Measurements from ENCODE around the gene CCDC7.
"Not testable (repeated sequence)": the region's sequence is repeated elsewhere in the genome, so short reads cannot be mapped to it uniquely, and the experiment has no call there.

Gene CCDC7

GRCh38 chr10:32793033-32793432, 347.1 kb downstream of the CCDC7 start:
- no peak for ATAC-seq
- TF ChIP-seq ZNF565 (CRISPR knock-in tag; conservative IDR thresholded peaks at IDR 0.05; ENCODE audit: low read depth) (no peak), TOX (CRISPR knock-in tag; IDR thresholded peaks at IDR 0.05; ENCODE audit: borderline replicate concordance) (no peak), TCF4 (CRISPR knock-in tag; IDR thresholded peaks at IDR 0.05; ENCODE audit: borderline replicate concordance) (no peak), ZC3H10 (CRISPR knock-in tag; IDR thresholded peaks at IDR 0.05) (no peak), SNAI2 (CRISPR knock-in tag; IDR thresholded peaks at IDR 0.05) (no peak), ZFP30 (CRISPR knock-in tag; IDR thresholded peaks at IDR 0.05) (no peak), GLIS3 (CRISPR knock-in tag; IDR thresholded peaks at IDR 0.05) (no peak), PATZ1 (CRISPR knock-in tag; IDR thresholded peaks at IDR 0.05; ENCODE audit: borderline replicate concordance) (no peak), RARB (CRISPR knock-in tag; IDR thresholded peaks at IDR 0.05) (no peak), PPARA (CRISPR knock-in tag; IDR thresholded peaks at IDR 0.05; ENCODE audit: borderline replicate concordance) (no peak), ISL1 (CRISPR knock-in tag; IDR thresholded peaks at IDR 0.05) (no peak), CREB5 (CRISPR knock-in tag; IDR thresholded peaks at IDR 0.05; ENCODE audit: low read depth) (no peak), CSDC2 (CRISPR knock-in tag; IDR thresholded peaks at IDR 0.05) (no peak), ESRRG (CRISPR knock-in tag; IDR thresholded peaks at IDR 0.05) (no peak), TSHZ2 (CRISPR knock-in tag; IDR thresholded peaks at IDR 0.05) (no peak), ZNF8 (CRISPR knock-in tag; IDR thresholded peaks at IDR 0.05) (no peak), ZFP3 (CRISPR knock-in tag; IDR thresholded peaks at IDR 0.05) (no peak), ZNF70 (CRISPR knock-in tag; IDR thresholded peaks at IDR 0.05) (no peak)
- TF ChIP-seq, protein P1, sequence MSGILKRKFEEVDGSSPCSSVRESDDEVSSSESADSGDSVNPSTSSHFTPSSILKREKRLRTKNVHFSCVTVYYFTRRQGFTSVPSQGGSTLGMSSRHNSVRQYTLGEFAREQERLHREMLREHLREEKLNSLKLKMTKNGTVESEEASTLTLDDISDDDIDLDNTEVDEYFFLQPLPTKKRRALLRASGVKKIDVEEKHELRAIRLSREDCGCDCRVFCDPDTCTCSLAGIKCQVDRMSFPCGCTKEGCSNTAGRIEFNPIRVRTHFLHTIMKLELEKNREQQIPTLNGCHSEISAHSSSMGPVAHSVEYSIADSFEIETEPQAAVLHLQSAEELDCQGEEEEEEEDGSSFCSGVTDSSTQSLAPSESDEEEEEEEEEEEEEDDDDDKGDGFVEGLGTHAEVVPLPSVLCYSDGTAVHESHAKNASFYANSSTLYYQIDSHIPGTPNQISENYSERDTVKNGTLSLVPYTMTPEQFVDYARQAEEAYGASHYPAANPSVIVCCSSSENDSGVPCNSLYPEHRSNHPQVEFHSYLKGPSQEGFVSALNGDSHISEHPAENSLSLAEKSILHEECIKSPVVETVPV (CRISPR knock-in tag; IDR thresholded peaks at IDR 0.05) = no peak
- TF ChIP-seq, protein P2, sequence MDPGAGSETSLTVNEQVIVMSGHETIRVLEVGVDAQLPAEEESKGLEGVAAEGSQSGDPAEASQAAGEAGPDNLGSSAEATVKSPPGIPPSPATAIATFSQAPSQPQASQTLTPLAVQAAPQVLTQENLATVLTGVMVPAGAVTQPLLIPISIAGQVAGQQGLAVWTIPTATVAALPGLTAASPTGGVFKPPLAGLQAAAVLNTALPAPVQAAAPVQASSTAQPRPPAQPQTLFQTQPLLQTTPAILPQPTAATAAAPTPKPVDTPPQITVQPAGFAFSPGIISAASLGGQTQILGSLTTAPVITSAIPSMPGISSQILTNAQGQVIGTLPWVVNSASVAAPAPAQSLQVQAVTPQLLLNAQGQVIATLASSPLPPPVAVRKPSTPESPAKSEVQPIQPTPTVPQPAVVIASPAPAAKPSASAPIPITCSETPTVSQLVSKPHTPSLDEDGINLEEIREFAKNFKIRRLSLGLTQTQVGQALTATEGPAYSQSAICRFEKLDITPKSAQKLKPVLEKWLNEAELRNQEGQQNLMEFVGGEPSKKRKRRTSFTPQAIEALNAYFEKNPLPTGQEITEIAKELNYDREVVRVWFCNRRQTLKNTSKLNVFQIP (CRISPR knock-in tag; IDR thresholded peaks at IDR 0.05; ENCODE audit: borderline replicate concordance, low read depth) = no peak

DNA sequence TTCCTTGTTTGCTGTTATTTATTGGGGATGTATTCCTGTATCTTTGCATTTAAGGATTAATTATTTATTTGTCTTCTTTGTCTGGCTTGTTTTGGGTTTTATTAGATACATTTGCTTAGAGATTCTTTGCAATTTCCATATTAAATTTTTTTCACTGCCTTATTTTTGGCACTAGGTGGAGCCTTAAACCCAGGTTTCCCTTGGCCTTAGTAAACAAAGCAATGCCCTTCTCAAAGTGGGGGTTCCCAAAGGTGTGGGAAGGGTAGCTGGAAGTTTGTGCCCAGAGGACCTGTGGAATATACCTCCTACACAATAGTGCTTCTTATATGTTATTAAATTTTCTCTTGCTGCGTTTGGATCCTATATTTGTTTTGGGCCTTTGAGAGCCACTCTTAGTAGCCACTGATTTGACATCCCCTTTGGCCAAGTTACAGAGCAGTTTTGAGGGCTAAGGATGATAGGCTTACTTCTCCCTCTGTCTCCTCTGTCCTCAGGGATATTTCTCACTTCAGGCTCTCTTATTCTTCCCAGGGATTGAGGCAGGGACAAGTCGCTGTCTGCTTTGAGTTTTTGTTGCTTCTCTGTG, 349.8 kb downstream of the CCDC7 start:
- TF ChIP-seq ISL1 (CRISPR knock-in tag; IDR thresholded peaks at IDR 0.05) (no peak), RARB (CRISPR knock-in tag; IDR thresholded peaks at IDR 0.05) (no peak), ZNF70 (CRISPR knock-in tag; IDR thresholded peaks at IDR 0.05) (no peak), OSR1 (CRISPR knock-in tag; IDR thresholded peaks at IDR 0.05) (no peak), TOX (CRISPR knock-in tag; IDR thresholded peaks at IDR 0.05; ENCODE audit: borderline replicate concordance) (no peak), ESRRG (CRISPR knock-in tag; IDR thresholded peaks at IDR 0.05) (no peak), CSDC2 (CRISPR knock-in tag; IDR thresholded peaks at IDR 0.05) (no peak), ZNF565 (CRISPR knock-in tag; conservative IDR thresholded peaks at IDR 0.05; ENCODE audit: low read depth) (no peak), ZFP30 (CRISPR knock-in tag; IDR thresholded peaks at IDR 0.05) (no peak), ARNTL (CRISPR knock-in tag; IDR thresholded peaks at IDR 0.05; ENCODE audit: borderline replicate concordance, low read depth) (no peak), CREB5 (CRISPR knock-in tag; IDR thresholded peaks at IDR 0.05; ENCODE audit: low read depth) (no peak), PPARA (CRISPR knock-in tag; IDR thresholded peaks at IDR 0.05; ENCODE audit: borderline replicate concordance) (no peak), ZNF8 (CRISPR knock-in tag; IDR thresholded peaks at IDR 0.05) (no peak), TCF4 (CRISPR knock-in tag; IDR thresholded peaks at IDR 0.05; ENCODE audit: borderline replicate concordance) (no peak), ZFP3 (CRISPR knock-in tag; IDR thresholded peaks at IDR 0.05) (no peak)
- TF ChIP-seq, protein P1 (CRISPR knock-in tag; IDR thresholded peaks at IDR 0.05) = no peak
- TF ChIP-seq, protein P2 (CRISPR knock-in tag; IDR thresholded peaks at IDR 0.05; ENCODE audit: borderline replicate concordance, low read depth) = no peak
- peak; percentile 54; the same call in 2 of the 3 replicates for ATAC-seq

DNA sequence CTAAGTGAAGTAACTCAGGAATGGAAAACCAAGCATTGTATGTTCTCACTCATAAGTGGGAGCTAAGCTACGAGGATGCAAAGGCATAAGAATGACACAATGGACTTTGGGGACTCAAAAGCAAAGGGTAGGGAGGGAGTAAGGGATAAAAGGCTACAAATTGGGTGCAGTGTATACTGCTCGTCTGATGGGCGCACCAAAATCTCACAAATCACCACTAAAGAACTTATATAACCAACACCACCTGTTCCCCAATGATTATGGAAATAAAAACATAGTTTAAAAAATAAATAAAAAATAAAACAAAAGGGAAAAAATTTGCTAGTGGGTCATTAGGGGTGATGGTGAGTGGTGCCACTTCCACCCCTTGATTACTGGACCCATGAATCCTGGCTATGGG, 351.5 kb downstream of the CCDC7 start:
- not testable (repeated sequence) for ATAC-seq
